Neural cell (in vitro differentiated cells): ENCODE results near the gene PCYT1B. TPM values are rescaled to one million over a fixed set of nuclear protein-coding genes. Genes with fewer than 3 reads are reported as not detected.

Experiments
- H2AFZ ChIP-seq: fragments of 200-600, 300-800 bp; sonication (generic), shearing (Covaris generic); 2 replicates; pipeline ENCODE4 v1.6.0; 2014; ENCODE audit warnings: low read depth, mild to moderate bottlenecking, antibody characterized with exemption, low read length, moderate library complexity
- H3F3A ChIP-seq: fragments of 200-600 bp; shearing (Covaris generic); 2 replicates; pipeline ENCODE4 v1.6.1; 2016; ENCODE audit warnings: mild to moderate bottlenecking, moderate library complexity, mixed read lengths, antibody characterized with exemption, low read length; ENCODE audit not compliant: insufficient read depth, poor library complexity, severe bottlenecking
- H3K27ac ChIP-seq: fragments of 200-600, 300-800 bp; sonication (generic), shearing (Covaris generic); 2 replicates; pipeline ENCODE4 v1.5.1; 2014; ENCODE audit warnings: mild to moderate bottlenecking, low read length, moderate library complexity
- H3K27me3 ChIP-seq: fragments of 300-800, 200-600 bp; sonication (generic), shearing (Covaris generic); 2 replicates; pipeline ENCODE4 v1.6.0; 2014; ENCODE audit warnings: mild to moderate bottlenecking, low read depth, low read length, moderate library complexity; ENCODE audit not compliant: insufficient read depth
- H3K36me3 ChIP-seq: fragments of 300-800, 200-600 bp; sonication (generic), shearing (Covaris generic); 2 replicates; pipeline ENCODE4 v1.5.1; 2014; ENCODE audit warnings: mild to moderate bottlenecking, antibody characterized with exemption, low read length, moderate library complexity; ENCODE audit not compliant: insufficient read depth
- H3K4me2 ChIP-seq: fragments of 300-800, 200-600 bp; sonication (generic), shearing (Covaris generic); 2 replicates; pipeline ENCODE4 v1.6.0; 2014; ENCODE audit warnings: mild to moderate bottlenecking, low read length
- H3K4me3 ChIP-seq: fragments of 300-800, 200-600 bp; sonication (generic), shearing (Covaris generic); 2 replicates; pipeline ENCODE4 v1.5.1; 2014; ENCODE audit warnings: mild to moderate bottlenecking, low read length, moderate library complexity
- H3K79me2 ChIP-seq: fragments of 200-600 bp; shearing (Covaris generic); replicated peaks from 2 replicates; pipeline ENCODE4 v1.6.0; 2014; ENCODE audit warnings: mild to moderate bottlenecking, low read length, moderate library complexity; ENCODE audit not compliant: insufficient read depth
- H3K9ac ChIP-seq: fragments of 300-800, 200-600 bp; sonication (generic), shearing (Covaris generic); 2 replicates; pipeline ENCODE4 v1.6.1; 2016; ENCODE audit warnings: mild to moderate bottlenecking, low read length, mixed read lengths
- H3K9me2 ChIP-seq: fragments of 200-600 bp; shearing (Covaris generic); 2 replicates; pipeline ENCODE4 v1.6.1; 2016; ENCODE audit warnings: mild to moderate bottlenecking, low read length, mixed read lengths; ENCODE audit not compliant: insufficient read depth
- H3K9me3 ChIP-seq: fragments of 200-600, 300-800 bp; sonication (generic), shearing (Covaris generic); 2 replicates; pipeline ENCODE4 v1.6.1; 2016; ENCODE audit warnings: mild to moderate bottlenecking, mixed run types, low read length, moderate library complexity, mixed read lengths
- H4K20me1 ChIP-seq: fragments of 200-600 bp; shearing (Covaris generic); 2 replicates; pipeline ENCODE4 v1.6.1; 2016; ENCODE audit warnings: mild to moderate bottlenecking, mixed run types; ENCODE audit not compliant: insufficient read depth
- EP300 ChIP-seq: fragments of 450-650 bp; conservative IDR thresholded peaks from 2 replicates; pipeline ENCODE4 v1.6.1; 2014; ENCODE audit warnings: antibody characterized with exemption, mild to moderate bottlenecking, moderate library complexity; ENCODE audit not compliant: poor library complexity, severe bottlenecking
- EZH2 ChIP-seq: fragments of 200-600, 300-800 bp; shearing (Covaris generic), sonication (generic); IDR thresholded peaks from 2 replicates; pipeline ENCODE4 v1.6.1; 2014; ENCODE audit warnings: antibody characterized with exemption, low read length, borderline replicate concordance, mild to moderate bottlenecking; ENCODE audit not compliant: insufficient read depth, poor library complexity, severe bottlenecking
- MXI1 ChIP-seq: fragments of 450-650 bp; conservative IDR thresholded peaks from 2 replicates; pipeline ENCODE4 v1.6.1; 2014; ENCODE audit warnings: antibody characterized with exemption, mild to moderate bottlenecking; ENCODE audit not compliant: poor library complexity, severe bottlenecking
- POLR2AphosphoS5 ChIP-seq: IDR thresholded peaks from 2 replicates; pipeline ENCODE4 v1.6.1; 2012
- RAD21 ChIP-seq: fragments of 450-650 bp; conservative IDR thresholded peaks from 2 replicates; pipeline ENCODE4 v1.6.1; 2014; ENCODE audit warnings: antibody characterized with exemption, mild to moderate bottlenecking, moderate library complexity
- SMC3 ChIP-seq: fragments of 450-650 bp; conservative IDR thresholded peaks from 2 replicates; pipeline ENCODE4 v1.6.1; 2014; ENCODE audit warnings: antibody characterized with exemption, mild to moderate bottlenecking, moderate library complexity; ENCODE audit not compliant: poor library complexity
- TAF1 ChIP-seq: IDR thresholded peaks from 2 replicates; pipeline ENCODE4 v1.6.1; 2012; ENCODE audit warnings: low read depth
- polyA plus RNA-seq: library from polyadenylated mRNA; depleted of rRNA; stranded (reverse); fragments of >200 nt; gene quantifications from 2 replicates; pipeline ENCODE4 v1.2.3, GENCODE V29; 2014
- TF ChIP-seq, protein P1 (sequence below): IDR thresholded peaks from 2 replicates; pipeline ENCODE4 v1.6.1; 2012; ENCODE audit warnings: borderline replicate concordance
- TF ChIP-seq, protein P2 (sequence below): fragments of 450-650 bp; IDR thresholded peaks from 2 replicates; pipeline ENCODE4 v1.5.1; 2014; ENCODE audit warnings: antibody characterized with exemption, mild to moderate bottlenecking, moderate library complexity; ENCODE audit not compliant: poor library complexity, severe bottlenecking

PCYT1B gene
- polyA plus RNA-seq, 1 donor from 2014 or later = 10.6 TPM

DNA sequence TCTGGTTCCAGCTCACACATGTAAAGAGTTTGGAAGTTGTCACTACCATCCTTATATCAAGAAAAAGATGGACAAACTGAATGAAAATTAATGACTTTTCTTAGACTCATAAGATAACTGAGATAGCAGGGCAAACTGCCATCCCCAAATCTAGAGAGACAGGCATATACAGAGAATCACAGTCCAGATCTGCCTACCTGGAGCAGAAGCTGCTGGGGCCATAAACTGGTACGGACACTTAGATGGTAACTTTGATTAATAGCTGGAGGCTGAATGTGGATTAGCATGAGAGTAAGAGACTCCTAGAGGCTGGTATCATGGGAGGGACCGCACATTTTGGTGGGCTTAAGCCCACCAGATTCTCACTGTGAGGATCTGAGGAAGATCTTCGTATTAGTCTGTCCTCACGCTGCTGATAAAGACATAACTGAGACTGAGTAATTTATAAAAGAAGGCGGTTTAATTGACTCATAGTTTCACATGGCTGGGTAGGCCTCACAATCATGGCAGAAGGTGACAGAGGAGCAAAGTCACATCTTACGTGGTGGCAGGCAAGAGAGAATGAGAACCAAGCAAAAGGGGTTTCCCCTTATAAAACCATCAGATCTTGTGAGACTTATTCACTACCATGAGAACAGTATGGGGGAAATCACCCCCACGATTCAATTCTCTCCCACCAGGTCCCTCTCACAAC is 35.7 kb upstream of the PCYT1B start:
- no peaks in the 10 kb centered on the region for H3K9me2 ChIP-seq
- no peaks in the 10 kb centered on the region for H3F3A ChIP-seq
- no peaks in the 10 kb centered on the region for H3K79me2 ChIP-seq
- no peak overlapping the region for H3K4me2 ChIP-seq
- no peaks in the 10 kb centered on the region for H3K9me3 ChIP-seq
- H3K4me3 ChIP-seq = no peak overlapping the region
- H4K20me1 ChIP-seq = no peaks in the 10 kb centered on the region
- TF ChIP-seq RAD21 = no peak
- no peak for TF ChIP-seq EP300
- no peak for TF ChIP-seq EZH2
- TF ChIP-seq MXI1 = no peak
- no peak for TF ChIP-seq POLR2AphosphoS5
- TF ChIP-seq SMC3 = no peak
- no peak for TF ChIP-seq TAF1
- TF ChIP-seq, protein P1, sequence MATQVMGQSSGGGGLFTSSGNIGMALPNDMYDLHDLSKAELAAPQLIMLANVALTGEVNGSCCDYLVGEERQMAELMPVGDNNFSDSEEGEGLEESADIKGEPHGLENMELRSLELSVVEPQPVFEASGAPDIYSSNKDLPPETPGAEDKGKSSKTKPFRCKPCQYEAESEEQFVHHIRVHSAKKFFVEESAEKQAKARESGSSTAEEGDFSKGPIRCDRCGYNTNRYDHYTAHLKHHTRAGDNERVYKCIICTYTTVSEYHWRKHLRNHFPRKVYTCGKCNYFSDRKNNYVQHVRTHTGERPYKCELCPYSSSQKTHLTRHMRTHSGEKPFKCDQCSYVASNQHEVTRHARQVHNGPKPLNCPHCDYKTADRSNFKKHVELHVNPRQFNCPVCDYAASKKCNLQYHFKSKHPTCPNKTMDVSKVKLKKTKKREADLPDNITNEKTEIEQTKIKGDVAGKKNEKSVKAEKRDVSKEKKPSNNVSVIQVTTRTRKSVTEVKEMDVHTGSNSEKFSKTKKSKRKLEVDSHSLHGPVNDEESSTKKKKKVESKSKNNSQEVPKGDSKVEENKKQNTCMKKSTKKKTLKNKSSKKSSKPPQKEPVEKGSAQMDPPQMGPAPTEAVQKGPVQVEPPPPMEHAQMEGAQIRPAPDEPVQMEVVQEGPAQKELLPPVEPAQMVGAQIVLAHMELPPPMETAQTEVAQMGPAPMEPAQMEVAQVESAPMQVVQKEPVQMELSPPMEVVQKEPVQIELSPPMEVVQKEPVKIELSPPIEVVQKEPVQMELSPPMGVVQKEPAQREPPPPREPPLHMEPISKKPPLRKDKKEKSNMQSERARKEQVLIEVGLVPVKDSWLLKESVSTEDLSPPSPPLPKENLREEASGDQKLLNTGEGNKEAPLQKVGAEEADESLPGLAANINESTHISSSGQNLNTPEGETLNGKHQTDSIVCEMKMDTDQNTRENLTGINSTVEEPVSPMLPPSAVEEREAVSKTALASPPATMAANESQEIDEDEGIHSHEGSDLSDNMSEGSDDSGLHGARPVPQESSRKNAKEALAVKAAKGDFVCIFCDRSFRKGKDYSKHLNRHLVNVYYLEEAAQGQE = no peak
- TF ChIP-seq, protein P2, sequence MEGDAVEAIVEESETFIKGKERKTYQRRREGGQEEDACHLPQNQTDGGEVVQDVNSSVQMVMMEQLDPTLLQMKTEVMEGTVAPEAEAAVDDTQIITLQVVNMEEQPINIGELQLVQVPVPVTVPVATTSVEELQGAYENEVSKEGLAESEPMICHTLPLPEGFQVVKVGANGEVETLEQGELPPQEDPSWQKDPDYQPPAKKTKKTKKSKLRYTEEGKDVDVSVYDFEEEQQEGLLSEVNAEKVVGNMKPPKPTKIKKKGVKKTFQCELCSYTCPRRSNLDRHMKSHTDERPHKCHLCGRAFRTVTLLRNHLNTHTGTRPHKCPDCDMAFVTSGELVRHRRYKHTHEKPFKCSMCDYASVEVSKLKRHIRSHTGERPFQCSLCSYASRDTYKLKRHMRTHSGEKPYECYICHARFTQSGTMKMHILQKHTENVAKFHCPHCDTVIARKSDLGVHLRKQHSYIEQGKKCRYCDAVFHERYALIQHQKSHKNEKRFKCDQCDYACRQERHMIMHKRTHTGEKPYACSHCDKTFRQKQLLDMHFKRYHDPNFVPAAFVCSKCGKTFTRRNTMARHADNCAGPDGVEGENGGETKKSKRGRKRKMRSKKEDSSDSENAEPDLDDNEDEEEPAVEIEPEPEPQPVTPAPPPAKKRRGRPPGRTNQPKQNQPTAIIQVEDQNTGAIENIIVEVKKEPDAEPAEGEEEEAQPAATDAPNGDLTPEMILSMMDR = no peak
- H3K27ac ChIP-seq = no peak overlapping the region
- no peaks in the 10 kb centered on the region for H3K27me3 ChIP-seq
- H3K9ac ChIP-seq = no peak overlapping the region
- H3K36me3 ChIP-seq = no peaks in the 10 kb centered on the region
- H2AFZ ChIP-seq = no peak overlapping the region

DNA sequence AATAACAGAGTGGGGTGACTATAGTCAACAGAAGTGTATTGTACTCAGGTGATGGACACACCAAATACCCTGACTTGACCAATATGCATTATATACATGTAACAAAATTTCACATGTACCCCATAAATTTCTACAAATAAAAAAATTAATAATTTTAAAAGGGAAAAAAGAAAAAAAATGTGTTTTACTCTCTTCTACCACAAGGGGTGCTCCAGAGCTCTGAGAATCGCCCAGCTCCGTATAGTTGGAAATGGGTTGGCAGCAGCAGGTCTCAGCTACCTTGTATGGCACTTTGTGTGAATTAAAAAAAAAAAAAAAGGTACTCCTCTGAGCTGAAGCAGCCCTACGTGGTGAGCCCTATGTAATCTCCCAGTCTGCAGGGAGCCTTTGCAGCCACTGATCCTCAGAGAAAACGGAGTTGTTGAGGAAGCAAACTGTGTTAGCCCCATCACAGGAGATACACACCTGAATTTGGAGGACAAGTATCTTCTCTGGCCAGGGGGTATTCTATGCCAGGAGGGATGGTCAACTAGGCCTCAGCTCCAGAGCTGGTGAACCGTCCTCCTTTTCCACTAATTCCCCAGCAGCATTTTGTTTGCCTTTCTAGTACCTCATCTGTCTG is 29.4 kb upstream of the PCYT1B start:
- H3K79me2 ChIP-seq = no peaks in the 10 kb centered on the region
- no peak overlapping the region for H3K9ac ChIP-seq
- H3F3A ChIP-seq = no peaks in the 10 kb centered on the region
- H2AFZ ChIP-seq = no peak overlapping the region
- no peaks in the 10 kb centered on the region for H3K9me2 ChIP-seq
- H4K20me1 ChIP-seq = no peaks in the 10 kb centered on the region
- no peaks in the 10 kb centered on the region for H3K9me3 ChIP-seq
- H3K27ac ChIP-seq = no peak overlapping the region
- H3K4me2 ChIP-seq = no peak overlapping the region
- no peaks in the 10 kb centered on the region for H3K27me3 ChIP-seq
- H3K4me3 ChIP-seq = no peak overlapping the region
- no peak for TF ChIP-seq EZH2
- TF ChIP-seq, protein P2 = peak; percentile 21
- H3K36me3 ChIP-seq = no peaks in the 10 kb centered on the region
